ENCODE measurements around the gene ALKBH3. TPM values are rescaled to one million over a fixed set of nuclear protein-coding genes. Genes with fewer than 3 reads are reported as not detected.

Gene ALKBH3
- total and polyA plus RNA-seq, 4 donors: 7.8 to 17.2 (median 13.8) TPM

DNA sequence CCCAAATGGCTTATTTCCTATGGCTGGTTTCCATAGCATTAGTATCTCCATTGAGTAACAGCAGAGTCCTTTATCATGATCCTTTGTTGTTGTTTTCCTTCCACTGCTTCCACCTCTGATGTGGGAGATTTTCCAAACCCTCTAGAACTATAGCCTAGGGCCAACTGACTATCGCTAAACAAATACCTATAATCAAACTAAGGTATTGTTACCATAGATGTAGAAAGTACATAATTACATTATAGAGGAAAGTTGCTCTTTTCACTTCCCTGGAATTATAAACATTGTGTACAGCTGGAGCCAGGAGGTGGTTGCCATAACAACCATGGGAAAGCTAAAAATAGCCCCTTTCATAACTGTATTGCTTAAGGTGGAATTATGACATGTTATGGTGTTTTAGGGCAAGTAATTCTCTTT lies 47.0 kb upstream of the ALKBH3 start (continued):
- TF ChIP-seq, protein P1, sequence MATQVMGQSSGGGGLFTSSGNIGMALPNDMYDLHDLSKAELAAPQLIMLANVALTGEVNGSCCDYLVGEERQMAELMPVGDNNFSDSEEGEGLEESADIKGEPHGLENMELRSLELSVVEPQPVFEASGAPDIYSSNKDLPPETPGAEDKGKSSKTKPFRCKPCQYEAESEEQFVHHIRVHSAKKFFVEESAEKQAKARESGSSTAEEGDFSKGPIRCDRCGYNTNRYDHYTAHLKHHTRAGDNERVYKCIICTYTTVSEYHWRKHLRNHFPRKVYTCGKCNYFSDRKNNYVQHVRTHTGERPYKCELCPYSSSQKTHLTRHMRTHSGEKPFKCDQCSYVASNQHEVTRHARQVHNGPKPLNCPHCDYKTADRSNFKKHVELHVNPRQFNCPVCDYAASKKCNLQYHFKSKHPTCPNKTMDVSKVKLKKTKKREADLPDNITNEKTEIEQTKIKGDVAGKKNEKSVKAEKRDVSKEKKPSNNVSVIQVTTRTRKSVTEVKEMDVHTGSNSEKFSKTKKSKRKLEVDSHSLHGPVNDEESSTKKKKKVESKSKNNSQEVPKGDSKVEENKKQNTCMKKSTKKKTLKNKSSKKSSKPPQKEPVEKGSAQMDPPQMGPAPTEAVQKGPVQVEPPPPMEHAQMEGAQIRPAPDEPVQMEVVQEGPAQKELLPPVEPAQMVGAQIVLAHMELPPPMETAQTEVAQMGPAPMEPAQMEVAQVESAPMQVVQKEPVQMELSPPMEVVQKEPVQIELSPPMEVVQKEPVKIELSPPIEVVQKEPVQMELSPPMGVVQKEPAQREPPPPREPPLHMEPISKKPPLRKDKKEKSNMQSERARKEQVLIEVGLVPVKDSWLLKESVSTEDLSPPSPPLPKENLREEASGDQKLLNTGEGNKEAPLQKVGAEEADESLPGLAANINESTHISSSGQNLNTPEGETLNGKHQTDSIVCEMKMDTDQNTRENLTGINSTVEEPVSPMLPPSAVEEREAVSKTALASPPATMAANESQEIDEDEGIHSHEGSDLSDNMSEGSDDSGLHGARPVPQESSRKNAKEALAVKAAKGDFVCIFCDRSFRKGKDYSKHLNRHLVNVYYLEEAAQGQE (IDR thresholded peaks at IDR 0.05): no peak
- TF ChIP-seq RXRA (IDR thresholded peaks at IDR 0.05) (no peak), RAD21 (IDR thresholded peaks at IDR 0.05) (no peak)

DNA sequence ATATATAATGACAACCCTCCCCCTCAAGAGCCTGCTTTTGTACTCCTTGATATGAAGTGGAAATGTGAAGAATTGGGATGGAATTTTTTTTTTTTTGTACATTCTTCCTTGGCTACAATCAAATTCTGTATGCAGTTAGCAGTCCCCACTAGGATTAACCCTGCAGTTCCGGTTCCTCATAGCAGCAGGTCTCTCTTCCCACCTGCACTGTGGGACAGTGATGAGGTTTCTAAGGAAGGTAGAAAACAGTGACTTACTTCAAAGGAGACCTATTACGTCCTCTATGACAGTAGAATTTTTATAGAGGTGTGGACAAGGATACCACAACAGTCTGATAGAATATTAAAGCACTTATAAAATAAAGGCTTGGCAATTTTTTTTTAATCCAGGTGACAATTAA lies 46.3 kb upstream of the ALKBH3 start:
- DNase-seq (ENCODE audit: low spot score): no peak
- TF ChIP-seq, protein P2, sequence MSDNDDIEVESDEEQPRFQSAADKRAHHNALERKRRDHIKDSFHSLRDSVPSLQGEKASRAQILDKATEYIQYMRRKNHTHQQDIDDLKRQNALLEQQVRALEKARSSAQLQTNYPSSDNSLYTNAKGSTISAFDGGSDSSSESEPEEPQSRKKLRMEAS (IDR thresholded peaks at IDR 0.05): no peak
- no peak for TF ChIP-seq HNF4A (conservative IDR thresholded peaks at IDR 0.05)
- no peak for TF ChIP-seq RXRA (IDR thresholded peaks at IDR 0.05)
- TF ChIP-seq TAF1 (conservative IDR thresholded peaks at IDR 0.05): no peak
- no peak for TF ChIP-seq YY1 (IDR thresholded peaks at IDR 0.05)
- no peak for TF ChIP-seq NR2F2 (IDR thresholded peaks at IDR 0.05)
- no peak for TF ChIP-seq EGR1 (IDR thresholded peaks at IDR 0.05; ENCODE audit: low read depth in 2 of 2)
- TF ChIP-seq, protein P3, sequence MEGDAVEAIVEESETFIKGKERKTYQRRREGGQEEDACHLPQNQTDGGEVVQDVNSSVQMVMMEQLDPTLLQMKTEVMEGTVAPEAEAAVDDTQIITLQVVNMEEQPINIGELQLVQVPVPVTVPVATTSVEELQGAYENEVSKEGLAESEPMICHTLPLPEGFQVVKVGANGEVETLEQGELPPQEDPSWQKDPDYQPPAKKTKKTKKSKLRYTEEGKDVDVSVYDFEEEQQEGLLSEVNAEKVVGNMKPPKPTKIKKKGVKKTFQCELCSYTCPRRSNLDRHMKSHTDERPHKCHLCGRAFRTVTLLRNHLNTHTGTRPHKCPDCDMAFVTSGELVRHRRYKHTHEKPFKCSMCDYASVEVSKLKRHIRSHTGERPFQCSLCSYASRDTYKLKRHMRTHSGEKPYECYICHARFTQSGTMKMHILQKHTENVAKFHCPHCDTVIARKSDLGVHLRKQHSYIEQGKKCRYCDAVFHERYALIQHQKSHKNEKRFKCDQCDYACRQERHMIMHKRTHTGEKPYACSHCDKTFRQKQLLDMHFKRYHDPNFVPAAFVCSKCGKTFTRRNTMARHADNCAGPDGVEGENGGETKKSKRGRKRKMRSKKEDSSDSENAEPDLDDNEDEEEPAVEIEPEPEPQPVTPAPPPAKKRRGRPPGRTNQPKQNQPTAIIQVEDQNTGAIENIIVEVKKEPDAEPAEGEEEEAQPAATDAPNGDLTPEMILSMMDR (IDR thresholded peaks at IDR 0.05; ENCODE audit: low read depth, low read length, missing input control): no peak
- TF ChIP-seq, protein P1 (IDR thresholded peaks at IDR 0.05): no peak
- no peak for TF ChIP-seq RAD21 (IDR thresholded peaks at IDR 0.05)
- TF ChIP-seq, protein P4, sequence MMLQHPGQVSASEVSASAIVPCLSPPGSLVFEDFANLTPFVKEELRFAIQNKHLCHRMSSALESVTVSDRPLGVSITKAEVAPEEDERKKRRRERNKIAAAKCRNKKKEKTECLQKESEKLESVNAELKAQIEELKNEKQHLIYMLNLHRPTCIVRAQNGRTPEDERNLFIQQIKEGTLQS (IDR thresholded peaks at IDR 0.05): no peak
- Histone ChIP-seq H3K27me3 (ENCODE audit: control insufficient read depth in 4 of 4, insufficient read depth in 4 of 4, low read length in 3 of 4) (no peaks in the 10 kb centered on the region), H3K4me3 (ENCODE audit: low read depth in 1 of 3, low read length in 3 of 3) (no peak overlapping the region), H3K36me3 (ENCODE audit: control insufficient read depth in 4 of 4, insufficient read depth in 3 of 4, low read depth in 1 of 4, low read length in 3 of 4) (peaks cover 0 to 5% (median 0%) of the 10 kb centered on the region in 4 donors), H3K9me3 (ENCODE audit: control insufficient read depth in 4 of 4, low read length in 3 of 4) (no peaks in the 10 kb centered on the region), H3K27ac (ENCODE audit: low read depth in 1 of 2, low read length in 2 of 2) (no peak overlapping the region), H3K9ac (ENCODE audit: low read depth in 1 of 2, low read length in 2 of 2) (no peak overlapping the region), H3K4me1 (ENCODE audit: control insufficient read depth in 4 of 4, insufficient read depth in 4 of 4, low read length in 3 of 4) (no peaks in the 10 kb centered on the region)
- WGBS: 92% methylated on average over 2 of the region's 2 CpGs
